Keratinocyte (primary cell): ENCODE data around the gene NPLOC4.

Experiments used
- CTCF ChIP-seq, 3 experiments: IDR thresholded peaks in 1 of 3; conservative IDR thresholded peaks in 1 of 3; optimal IDR thresholded peaks in 1 of 3; 2 replicates in 2 of 3; 3 replicates in 1 of 3; pipeline versions ENCODE3 to v1.5.1; 2011; ENCODE audit warnings: low read length in 3 of 3, mild to moderate bottlenecking in 3 of 3, moderate library complexity in 2 of 3, control low read depth in 1 of 3, inconsistent platforms in 1 of 3; ENCODE audit not compliant: insufficient read depth in 2 of 3; ENCODE audit errors: extremely low read depth in 1 of 3
- EZH2 ChIP-seq: IDR thresholded peaks from one replicate; pipeline ENCODE4 v1.6.1; 2012; ENCODE audit warnings: inconsistent platforms, mild to moderate bottlenecking, low read length, moderate library complexity

GRCh38 chr17:81534157-81535006 lies 102.5 kb downstream of the NPLOC4 start:
- TF ChIP-seq CTCF (optimal IDR thresholded peaks at IDR 0.05 in 1 of 3, IDR thresholded peaks at IDR 0.05 in 1 of 3, conservative IDR thresholded peaks at IDR 0.05 in 1 of 3; ENCODE audit: extremely low read depth in 1 of 3, insufficient read depth in 2 of 3, low read length in 3 of 3) (no peak), EZH2 (no peak)
